ENCODE results near the gene EHD4. TPM values are rescaled to one million over a fixed set of nuclear protein-coding genes. Genes with fewer than 3 reads are reported as not detected.

Gene EHD4
- total RNA-seq (10 to 100 TPM; 29.8 to 62.7 (median 46.6) TPM), polyA plus RNA-seq (10 to 100 TPM; 23.4 to 24.2 TPM)
- long read RNA-seq, donor 1, full-length matches to known transcripts: 113 of 194 reads
- long read RNA-seq, donor 1, partial matches to known transcripts: 33 of 194 reads
- long read RNA-seq, donor 1, other reads (novel, unspliced or antisense): 48 of 194 reads
- long read RNA-seq, donor 2, full-length matches to known transcripts: 138 of 208 reads
- long read RNA-seq, donor 2, partial matches to known transcripts: 33 of 208 reads
- long read RNA-seq, donor 2, other reads (novel, unspliced or antisense): 37 of 208 reads
- long read RNA-seq, donor 3, full-length matches to known transcripts: 278 of 482 reads
- long read RNA-seq, donor 3, partial matches to known transcripts: 123 of 482 reads
- long read RNA-seq, donor 3, other reads (novel, unspliced or antisense): 81 of 482 reads

- WGBS, 2 donors: 2% methylated on average over 56 to 72 of the region's 72 CpGs
- Histone ChIP-seq H3K4me3 (peak within 1 kb of the TSS; percentile 90 to 98 (median 96)), H3K27me3 (no peaks in the 10 kb centered on the region), H3K9me3 (no peaks in the 10 kb centered on the region), H3K27ac (peak within 1 kb of the TSS; percentile 57 to 99 (median 96)), H3K4me1 (peaks cover 0 to 48% (median 38%) of the 10 kb centered on the region in 9 donors), H3K36me3 (no peaks in the 10 kb centered on the region)
- intact Hi-C loops (cut with DNase I): loop anchor here in 8 of 10 donors (5.0 to 10.0 kb wide), 9 partner anchors 40 to 200 kb away; partner anchors contain the start of genes JMJD7 (in 5 of the 8) and MAPKBP1 (in 2 of the 8)
- TF ChIP-seq CTCF (IDR thresholded peaks at IDR 0.05): peak; percentile 15 to 75 (median 40)
- DNase-seq: peak; percentile 98 to 99
- ATAC-seq: peak; percentile 93 to 97 (median 95)
Observed at GRCh38 chr15:41972253-41973242, at the start of gene EHD4. Gene EHD4 (minus strand): TSS chr15:41972557. CDS start chr15:41972494, 63 bp downstream.

GRCh38 chr15:42021593-42021992 lies 49.2 kb upstream of the EHD4 start:
- Histone ChIP-seq H3K36me3 (no peaks in the 10 kb centered on the region), H3K4me1 (peaks cover 3 to 17% (median 11%) of the 10 kb centered on the region in 9 donors), H3K27ac (no peak overlapping the region), H3K9me3 (no peaks in the 10 kb centered on the region), H3K27me3 (no peaks in the 10 kb centered on the region), H3K4me3 (no peak overlapping the region)
- no peak for ATAC-seq
- intact Hi-C loops (cut with DNase I): no loop called here
- TF ChIP-seq CTCF (IDR thresholded peaks at IDR 0.05): no peak
- WGBS, 2 donors: 85 to 87% methylated on average over 5 of the region's 5 CpGs
- no peak for DNase-seq

GRCh38 chr15:42020713-42021273 lies 48.4 kb upstream of the EHD4 start, which contains the start of gene PLA2G4E:
Gene PLA2G4E (minus strand): TSS chr15:42021042. CDS start chr15:42021030, 12 bp downstream.
- Histone ChIP-seq H3K4me3 (no peak within 1 kb of the TSS), H3K27ac (no peak within 1 kb of the TSS), H3K4me1 (peaks cover 3 to 17% (median 11%) of the 10 kb centered on the region in 9 donors), H3K27me3 (no peaks in the 10 kb centered on the region), H3K36me3 (no peaks in the 10 kb centered on the region), H3K9me3 (no peaks in the 10 kb centered on the region)
- ATAC-seq: no peak
- intact Hi-C loops (cut with DNase I): no loop called here
- no peak for TF ChIP-seq CTCF (IDR thresholded peaks at IDR 0.05)
- DNase-seq: no peak
- 92 to 95% methylated on average over 5 of the region's 5 CpGs for WGBS, 2 donors
